NCI-H146 treated with DMSO at 0.1 percent for 48 hours (cell line): ENCODE results near the gene VTI1A.
A peak's percentile ranks its signal among the peaks of the same experiment; 100 is the strongest.

Source experiments
- DNase-seq: peaks from one replicate; lab custom pipeline; 2025; ENCODE audit not compliant: unreplicated experiment; lab: John Stamatoyannopoulos, UW

Gene VTI1A

DNA sequence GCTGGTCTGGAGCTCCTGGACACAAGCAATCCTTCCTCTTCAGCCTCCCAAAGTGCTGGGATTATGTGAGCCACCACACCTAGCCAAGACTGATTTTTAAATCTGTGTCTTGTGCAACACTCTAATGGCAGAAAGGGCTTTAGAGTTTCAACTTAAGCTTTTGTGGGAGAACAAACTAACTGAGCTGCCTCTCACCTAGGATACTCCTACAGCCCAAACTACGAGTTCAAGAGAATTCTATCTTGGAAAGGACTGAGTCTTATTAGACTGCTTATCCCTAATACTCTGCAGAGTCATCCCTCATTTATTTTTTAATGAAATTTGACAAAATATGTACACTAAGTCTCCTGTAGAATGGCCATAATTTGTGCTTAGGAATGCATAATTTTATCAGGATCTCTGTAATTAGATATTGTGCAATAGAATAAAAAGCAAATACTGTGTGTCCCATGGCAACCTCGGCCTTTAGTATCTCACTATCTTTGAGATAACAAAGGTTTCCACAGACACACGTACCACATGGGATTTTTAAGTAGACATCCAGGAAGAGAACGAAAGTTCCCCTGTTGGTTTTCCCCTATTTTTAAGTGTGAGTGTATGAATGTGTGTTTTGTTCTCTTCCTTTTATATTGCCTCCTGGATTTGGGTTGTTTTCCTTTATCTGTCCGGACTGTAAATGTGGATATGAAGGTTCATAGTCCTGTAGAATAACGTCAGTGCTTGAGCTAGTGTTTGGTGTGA lies 303.6 kb downstream of the VTI1A start:
- no peak for DNase-seq

DNA sequence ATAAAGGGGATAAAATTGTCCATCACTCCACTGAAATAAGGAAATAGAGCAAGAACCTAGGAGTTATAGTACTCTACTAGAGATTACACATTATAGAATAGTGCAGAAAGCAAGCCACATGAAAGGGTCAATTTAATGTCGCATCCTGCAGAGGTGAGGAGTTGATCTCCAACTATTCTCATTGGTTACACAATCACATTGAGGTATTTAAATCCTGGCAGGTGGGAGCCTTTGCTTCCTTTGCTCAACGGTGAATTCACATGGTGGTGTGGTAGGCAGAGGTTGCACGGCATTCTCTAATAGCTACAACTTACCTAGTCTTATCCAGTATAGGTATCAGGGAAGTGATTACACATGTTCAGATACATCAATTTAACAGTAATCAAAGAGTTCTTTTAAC lies 304.6 kb downstream of the VTI1A start:
- DNase-seq = no peak

DNA sequence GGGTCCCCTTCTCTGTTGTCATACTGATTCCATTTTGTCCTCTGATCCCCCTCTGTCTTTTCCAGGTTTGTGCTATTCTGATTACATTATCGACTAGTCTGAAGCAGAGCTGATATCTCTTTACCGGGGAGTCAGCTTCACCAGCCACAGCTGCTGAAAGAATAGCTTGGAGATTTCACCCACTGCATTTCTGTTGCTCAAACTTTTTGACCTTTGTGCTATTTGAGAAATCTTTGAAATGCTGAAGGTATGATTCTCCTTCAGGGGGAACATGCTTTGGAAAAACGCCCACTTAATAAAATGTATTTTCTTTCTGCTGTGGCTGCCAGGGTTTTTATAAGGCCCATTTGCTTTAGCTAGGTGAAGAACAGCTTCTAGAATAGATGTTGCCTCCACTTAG lies 305.3 kb downstream of the VTI1A start:
- no peak for DNase-seq

DNA sequence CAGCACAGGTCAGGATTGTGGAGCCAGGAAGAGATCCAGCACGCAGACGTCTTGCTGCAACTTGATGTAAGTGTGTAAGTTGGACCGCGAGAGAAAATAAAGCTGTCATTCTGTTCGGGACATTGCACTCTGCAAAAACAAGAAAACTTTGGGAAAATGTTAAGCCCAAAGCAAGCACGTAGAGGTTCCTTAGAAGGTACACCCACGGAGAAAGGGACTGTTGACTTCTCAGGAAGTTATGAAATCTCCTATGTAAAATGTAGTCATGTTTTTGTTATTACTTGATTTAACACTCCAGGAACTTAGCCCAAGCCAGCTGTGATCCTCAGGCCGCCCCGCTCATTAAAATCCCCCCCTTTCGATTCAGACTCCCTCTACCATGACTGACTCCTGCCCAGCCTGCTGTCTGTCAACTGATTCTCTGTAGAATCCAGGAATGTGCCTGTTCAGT lies 307.0 kb downstream of the VTI1A start:
- DNase-seq = no peak

DNA sequence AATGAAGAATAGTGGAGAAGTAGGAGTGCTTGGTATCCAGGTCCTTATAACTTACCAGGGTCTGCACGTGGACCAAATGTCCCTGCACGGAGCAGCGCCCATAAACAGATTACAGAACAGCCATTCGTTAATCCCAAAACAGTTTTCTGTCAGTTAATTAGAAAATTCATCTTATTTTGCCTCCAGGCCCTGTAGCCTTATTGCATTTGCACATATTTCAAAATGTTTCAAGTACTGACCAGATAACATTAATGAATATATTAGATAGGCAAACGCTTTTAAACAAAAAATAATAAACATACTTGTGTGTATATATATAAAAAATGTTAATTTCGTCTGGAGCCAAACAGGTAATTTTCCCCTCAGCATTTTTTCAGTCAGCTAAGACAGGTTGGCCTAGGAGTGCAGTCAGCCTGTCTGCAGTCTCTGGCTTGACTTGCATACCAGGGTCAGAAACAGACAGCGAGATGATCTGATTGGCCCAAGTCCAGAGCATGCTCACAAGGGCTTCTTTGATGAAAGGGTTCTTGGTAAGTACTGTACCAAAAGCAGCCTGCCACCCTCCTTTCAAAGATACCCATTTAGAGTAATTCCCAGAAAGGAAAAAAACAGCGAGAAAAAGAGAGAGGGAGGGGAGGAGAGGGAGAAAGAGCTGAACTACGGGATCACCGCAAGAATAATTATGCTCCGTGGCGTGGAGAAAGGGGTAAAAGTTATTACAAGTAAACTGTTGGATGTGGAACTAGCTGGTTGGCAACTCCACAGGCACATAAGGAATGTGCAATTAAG lies 308.6 kb downstream of the VTI1A start:
- no peak for DNase-seq

DNA sequence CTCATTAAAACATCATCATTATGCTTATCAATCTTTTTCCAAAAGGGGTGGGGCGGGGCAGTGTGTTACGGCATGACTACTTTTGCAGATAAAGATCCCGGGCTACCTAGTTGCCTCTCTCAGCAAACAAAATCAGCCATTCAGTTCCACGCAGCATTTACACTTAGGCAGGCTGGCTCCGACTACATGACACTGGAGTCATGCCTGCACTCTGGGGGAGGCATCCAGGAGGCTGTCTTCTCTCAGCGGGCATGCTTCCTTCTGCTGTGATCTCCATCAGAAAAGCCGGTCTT lies 309.2 kb downstream of the VTI1A start:
- no peak for DNase-seq

DNA sequence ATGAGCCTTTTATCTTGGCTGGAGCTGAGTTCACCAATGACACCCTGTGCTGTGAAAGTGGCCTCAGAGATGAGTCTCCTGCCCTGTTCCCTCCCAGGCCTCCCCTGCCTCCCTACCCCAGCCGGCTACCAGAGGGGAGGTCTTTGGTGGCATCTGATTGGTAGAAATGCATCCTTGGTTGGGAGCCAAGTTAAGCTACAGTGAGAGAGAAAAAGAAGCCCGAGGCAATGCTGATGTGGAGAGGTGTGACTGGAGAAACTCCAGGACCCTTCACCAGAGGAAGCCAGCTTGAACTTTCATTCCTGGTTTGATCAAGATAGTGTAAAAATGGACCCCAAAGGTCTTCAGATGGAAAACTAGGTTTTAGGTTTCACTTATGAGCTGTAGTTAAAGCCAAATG lies 311.9 kb downstream of the VTI1A start:
- no peak for DNase-seq

DNA sequence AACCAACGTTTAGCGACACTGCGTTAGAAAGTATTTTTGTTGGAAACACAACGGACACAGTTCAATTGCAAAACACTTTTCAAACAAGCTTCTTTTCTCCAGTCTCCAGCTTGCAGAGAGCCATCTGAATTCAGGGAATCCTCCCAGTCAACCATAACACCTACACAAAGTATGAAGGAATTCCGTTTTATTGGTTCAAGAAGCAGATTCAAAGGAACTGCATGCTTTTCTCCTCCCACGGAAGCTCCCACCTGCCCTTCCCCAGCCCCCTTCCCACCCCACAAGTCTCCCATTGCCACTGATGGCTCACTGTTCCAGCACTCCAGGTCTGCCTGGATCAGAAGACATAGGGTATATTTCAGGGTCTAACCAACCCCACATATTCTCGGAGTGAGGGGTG lies 312.5 kb downstream of the VTI1A start:
- DNase-seq = no peak

DNA sequence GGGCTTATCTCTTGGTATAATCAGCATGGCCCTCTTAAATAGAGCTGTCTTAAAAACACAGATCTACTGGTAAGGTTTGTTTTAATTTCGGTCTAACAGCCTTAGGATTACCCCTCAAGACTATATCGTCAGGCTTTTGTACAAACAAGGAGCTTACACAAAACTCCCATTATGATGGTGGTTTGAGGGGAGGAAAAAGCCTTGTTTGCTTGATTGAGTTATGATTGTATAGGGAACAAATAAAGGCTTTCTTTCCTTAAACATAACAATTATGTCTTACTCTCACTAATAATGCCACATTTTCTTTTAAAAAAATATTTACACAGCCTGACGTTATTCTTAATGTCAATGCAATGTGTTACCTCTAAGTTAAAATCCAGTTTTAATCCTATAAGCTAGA lies 314.2 kb downstream of the VTI1A start:
- DNase-seq = peak; percentile 11

DNA sequence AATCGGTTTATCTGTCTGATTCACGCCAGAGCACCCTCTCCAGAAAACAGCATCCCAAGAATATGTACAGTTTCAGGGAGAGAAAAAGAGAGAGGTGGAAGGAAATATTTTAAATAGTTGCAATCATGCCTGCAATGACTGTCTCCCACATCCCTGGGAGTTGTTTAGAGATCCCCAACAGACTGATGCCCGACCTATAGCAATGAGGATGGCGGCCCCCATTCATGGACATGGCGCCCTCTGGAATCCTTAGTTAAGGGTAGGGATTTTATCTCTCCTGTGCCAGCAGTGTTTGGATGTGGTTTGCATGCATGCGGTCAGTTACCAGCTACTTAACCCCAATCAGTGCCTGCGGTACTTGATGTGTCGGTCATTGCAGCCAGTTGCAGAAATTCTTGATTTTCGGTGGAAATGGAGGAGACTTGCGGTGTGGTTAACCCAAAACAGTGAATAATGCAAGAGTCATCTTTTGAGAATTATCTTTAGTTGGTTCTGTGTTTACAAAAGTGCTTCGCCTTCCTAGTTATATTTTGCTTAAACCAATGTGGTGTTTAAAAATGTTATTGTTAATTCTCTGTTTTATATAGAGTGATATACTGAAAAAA lies 317.0 kb downstream of the VTI1A start:
- no peak for DNase-seq

DNA sequence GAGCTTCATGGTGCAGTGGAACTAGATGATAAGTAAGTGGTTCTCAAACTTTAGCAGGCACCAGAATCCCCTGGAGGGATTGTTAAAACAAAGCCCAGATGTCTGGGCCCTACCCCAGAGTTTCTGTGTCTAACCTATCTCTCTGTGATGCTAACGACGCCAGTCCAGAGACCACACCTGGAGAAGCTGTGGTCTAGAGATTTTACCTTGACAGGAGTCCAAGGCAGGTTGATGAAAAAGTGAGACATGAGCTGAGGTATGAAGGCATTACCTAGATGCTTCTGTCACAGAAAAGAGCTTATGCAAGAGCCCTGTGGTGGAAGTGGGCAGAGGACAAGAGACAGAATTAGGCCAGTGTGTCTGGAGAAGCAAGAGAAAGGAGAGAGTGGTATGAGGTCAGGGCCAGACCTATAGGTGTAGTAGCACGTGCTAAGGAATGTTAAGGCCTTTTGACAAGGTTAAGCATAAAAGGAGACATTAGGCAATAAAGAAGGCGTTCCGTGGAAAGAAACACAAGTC lies 318.8 kb downstream of the VTI1A start:
- DNase-seq = no peak

DNA sequence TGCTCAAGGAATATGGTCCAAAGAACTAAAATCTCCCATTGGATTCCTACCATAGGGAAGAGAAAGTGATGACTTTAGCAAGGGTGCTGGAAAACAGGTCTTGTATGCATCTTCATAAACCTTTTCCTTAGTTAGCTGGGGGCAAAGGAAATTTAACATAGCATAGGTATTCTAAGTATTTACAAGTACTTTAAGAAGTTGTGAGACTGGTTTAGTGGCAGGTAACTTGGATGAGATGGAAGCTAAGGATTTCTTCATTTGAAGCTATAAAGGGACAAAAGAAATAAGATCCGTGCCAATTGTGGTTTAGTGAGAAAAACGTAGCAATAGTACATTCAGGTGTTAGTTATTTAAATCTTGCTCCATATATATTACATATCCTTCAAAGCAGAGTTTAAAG lies 319.6 kb downstream of the VTI1A start:
- DNase-seq = no peak

DNA sequence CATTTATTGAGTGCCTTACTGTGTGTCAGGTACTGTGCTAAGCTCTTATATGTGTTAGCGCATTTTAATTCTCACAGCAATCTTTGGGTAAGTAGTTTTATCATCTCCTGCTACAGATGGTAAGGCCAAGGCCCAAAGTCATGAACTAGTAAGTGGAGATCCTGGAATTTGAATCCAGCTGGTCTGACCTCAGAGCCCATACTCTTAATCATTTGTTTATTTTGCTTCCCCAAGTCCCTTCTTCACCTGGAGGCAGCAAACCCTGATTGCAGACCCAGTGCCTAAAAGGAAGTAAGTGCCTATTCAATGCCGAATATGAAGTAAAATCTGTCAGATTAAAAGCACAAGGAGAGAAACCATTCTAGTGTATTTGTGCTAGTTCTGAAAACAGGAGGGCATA lies 320.1 kb downstream of the VTI1A start:
- DNase-seq = no peak

DNA sequence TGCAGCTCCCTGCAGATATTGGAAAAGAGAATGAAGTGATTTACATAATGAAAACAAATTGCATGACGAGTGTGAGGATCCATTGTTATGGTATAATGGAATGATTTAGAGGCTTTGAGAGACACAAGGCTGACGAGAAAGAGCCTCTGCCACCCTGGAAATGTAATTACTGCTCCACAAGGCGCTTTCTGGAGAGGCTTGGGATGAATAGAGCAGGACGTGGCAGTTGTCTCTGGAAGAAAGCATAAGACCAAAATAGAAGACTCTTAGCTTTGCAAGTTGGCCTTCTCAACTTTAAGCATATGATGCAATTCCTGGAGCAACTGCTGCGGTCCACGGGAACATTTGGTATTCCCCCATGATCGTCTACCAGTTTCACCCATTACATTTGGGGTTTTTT lies 321.1 kb downstream of the VTI1A start:
- DNase-seq = no peak

DNA sequence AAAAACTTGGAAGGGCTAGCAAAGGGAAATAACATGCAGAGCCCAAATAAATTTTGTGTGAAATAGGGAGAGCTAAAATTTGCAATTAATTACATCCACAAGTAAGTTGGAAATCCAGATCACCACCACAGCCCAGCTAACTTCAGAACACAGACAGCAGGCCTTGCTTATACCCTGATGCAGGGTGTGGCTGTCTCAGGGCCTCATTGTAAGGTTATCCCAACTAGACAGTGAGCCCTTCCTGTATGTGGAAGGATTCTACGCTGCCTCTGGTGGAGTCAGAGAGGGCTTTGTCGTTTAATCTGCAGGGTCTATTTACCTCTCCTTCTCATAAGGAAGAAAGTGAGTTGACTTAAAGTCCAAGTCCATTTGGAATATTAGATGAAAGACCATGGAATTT lies 322.1 kb downstream of the VTI1A start:
- no peak for DNase-seq

DNA sequence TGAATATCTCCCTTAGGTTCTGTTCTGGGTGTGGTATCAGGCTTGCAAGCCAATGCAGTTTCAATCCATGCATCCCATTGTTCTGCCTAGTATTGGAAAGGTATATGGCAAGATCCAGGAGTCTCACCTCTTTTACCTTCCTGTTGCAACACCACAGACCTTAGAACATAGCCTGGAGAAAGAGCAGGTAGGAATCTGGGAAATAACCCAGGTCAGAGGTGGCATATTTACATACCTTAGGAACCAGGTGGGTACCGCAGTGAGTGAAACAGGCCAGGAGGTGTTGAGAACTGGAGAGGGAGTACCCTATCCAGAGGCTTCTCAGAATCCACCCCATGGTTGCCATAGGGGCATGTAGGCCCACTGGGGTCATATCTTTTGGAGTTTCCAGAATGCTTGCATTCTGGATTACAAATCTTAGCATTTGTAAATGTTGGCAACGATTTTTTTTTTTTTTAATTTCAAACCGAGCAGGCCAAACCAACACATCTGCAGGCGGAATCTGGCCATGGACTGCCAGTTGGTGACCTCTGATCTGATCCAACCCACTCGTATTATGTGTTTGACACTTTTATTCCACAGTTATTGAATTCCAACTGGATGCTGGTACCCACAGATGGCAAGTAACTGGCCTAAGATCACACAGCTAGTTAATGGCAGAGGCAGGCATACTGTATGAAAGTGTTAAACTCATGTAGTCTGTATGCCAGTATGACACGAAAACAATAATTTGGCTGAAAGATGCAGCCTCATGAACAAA lies 322.8 kb downstream of the VTI1A start:
- DNase-seq = no peak

DNA sequence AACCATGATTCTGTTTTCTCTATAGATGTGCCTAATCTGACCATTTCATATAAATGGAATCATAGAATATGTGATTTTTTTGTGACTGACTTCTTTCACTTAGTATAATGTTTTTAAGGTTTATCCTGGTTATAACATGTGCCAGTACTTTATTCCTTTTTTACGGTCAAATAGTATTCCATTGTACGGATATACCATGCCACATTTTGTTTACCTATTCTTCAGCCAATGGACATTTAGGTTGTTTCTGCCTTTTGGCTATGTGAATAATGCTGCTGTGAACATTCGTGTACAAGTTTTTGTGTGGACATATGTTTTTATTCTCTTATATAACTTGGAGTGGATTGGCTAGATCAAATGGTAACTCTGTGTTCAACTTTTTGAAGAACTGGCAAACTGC lies 324.7 kb downstream of the VTI1A start:
- no peak for DNase-seq

DNA sequence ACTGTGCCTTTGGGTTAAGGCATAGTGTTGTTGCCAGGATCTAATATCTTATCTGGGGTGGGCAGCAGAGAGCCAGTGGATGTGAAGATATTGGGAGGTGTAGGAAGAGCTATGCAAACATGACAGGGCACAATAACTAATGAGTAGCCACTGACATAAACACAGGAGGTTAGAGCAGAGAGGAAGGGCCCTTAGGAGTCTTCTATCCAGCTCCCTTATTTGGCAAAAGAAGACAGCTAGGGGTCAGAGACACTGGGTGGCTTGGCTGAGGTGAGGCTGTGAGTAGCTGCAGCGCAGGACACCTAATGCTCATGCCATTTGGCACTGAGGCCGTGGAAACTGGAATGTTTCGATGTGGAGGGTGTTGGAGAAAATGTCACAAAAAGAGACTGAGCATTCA lies 326.8 kb downstream of the VTI1A start:
- no peak for DNase-seq

DNA sequence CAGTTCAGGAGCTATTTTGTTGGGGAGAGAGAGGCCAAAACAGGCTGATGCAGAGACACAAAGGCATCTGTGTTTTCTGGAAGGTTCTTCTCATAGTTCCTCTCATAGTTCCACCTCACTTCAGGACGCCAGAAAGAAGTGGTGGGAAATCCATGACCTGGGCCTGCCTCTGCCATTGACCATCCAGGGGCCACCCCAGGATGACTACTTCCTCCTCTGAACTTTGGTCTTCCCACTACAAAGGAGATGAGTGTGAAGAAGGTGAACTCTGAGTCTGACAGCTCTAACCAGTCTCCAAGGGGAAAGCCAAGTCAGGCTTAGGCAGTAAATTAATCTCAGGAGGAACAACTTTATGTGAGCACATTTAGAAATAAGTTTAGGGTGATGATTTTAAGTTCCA lies 327.2 kb downstream of the VTI1A start:
- DNase-seq = no peak

DNA sequence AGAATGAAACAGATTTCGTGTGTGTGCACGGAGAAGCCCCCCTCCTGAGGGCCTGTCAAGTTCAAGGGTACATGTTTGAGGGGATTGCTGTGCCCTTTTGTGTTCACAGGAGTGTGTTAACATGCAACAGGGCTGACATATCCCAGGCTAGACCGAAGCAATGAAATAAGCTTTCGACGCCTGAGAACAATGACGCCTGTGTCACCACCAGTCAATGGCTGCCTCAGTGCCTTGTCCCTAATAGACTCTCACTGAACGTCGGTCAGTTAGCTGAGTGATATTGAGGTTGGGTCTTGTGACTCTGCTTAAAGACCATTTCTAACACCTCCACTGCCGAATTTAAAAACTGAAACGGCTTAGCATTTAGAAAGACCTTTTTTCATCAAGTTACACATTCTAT lies 327.8 kb downstream of the VTI1A start:
- DNase-seq = peak; percentile 8

DNA sequence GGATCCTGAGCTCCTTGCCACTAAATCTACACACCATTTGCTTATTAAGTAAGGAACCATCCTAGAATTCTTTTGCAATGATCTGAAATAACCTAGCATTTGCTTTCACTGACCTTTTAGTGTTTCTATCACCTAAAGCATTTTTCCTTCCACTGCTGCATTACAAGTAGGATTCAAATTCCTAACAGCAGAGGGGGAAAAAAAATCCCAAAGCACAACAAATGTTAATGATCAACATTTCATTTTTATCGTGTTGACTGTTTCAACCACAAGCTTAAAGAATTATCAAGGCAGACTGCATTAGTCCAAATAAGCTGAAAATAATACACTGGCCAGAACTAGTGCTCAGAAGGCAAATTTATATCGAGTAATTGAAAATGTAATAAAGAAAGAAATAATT lies 328.4 kb downstream of the VTI1A start:
- DNase-seq = no peak
